ENCODE measurements around the gene SLC37A2. TPM values are rescaled to one million over a fixed set of nuclear protein-coding genes. Genes with fewer than 3 reads are reported as not detected.
"Not testable (repeated sequence)": the region's sequence is repeated elsewhere in the genome, so short reads cannot be mapped to it uniquely, and the experiment has no call there.

The SLC37A2 gene
- polyA plus RNA-seq, 1 experiment, result 0.75 TPM

GRCh38 chr11:125036933-125037332 lies 26.2 kb upstream of the SLC37A2 start:
- CTCF ChIA-PET, result no interaction called here

GRCh38 chr11:125049164-125049792 lies 13.8 kb upstream of the SLC37A2 start:
- ChIA-PET CTCF (interaction anchor here (1.1 kb wide), 1 partner anchor 14 kb away, joined by 4 read pairs; the partner anchor contains the start of gene SLC37A2), POLR2A (no interaction called here)
- no peaks in the 10 kb centered on the region for H3K36me3 ChIP-seq (ENCODE audit: control insufficient read depth, insufficient read depth, low read length)
- no peak for DNase-seq (ENCODE audit: low read depth)
- H3K4me3 ChIP-seq (ENCODE audit: low read depth, low read length), result no peak overlapping the region
- TF ChIP-seq CTCF (IDR thresholded peaks at IDR 0.05; ENCODE audit: insufficient read depth, low read depth, low read length), result no peak
- no peaks in the 10 kb centered on the region for H3K27me3 ChIP-seq (ENCODE audit: control insufficient read depth, insufficient read depth, low read length)

More at GRCh38 chr11:125036933-125037332, 26.2 kb upstream of the SLC37A2 start:
- POLR2A ChIA-PET, result no interaction called here
- TF ChIP-seq CTCF (IDR thresholded peaks at IDR 0.05; ENCODE audit: insufficient read depth, low read depth, low read length), result no peak
- H3K27me3 ChIP-seq (ENCODE audit: control insufficient read depth, insufficient read depth, low read length), result no peaks in the 10 kb centered on the region
- DNase-seq (ENCODE audit: low read depth), result peak; percentile 58
- H3K36me3 ChIP-seq (ENCODE audit: control insufficient read depth, insufficient read depth, low read length), result no peaks in the 10 kb centered on the region
- H3K4me3 ChIP-seq (ENCODE audit: low read depth, low read length), result no peak overlapping the region

DNA sequence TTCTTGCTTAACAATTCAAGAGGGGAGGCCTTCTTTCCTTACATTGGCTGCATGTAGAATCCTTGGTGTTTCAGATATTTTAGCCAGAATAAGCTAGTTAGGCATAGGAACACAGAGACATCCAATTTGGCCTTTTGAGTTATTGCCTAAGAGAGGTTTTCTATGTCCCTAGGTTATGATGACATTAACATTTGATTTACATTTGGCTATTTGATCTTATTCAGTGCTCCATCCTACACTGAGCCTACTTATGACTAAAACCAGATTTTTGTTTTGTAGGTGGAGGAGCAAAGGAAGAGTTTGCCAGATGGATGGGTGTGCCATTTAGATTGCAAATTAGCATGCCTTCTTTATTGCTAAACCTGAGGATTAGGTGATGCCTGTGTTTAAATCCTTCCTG lies 11.1 kb upstream of the SLC37A2 start:
- no peak for DNase-seq (ENCODE audit: low read depth)
- no peaks in the 10 kb centered on the region for H3K36me3 ChIP-seq (ENCODE audit: control insufficient read depth, insufficient read depth, low read length)
- H3K4me3 ChIP-seq (ENCODE audit: low read depth, low read length), result no peak overlapping the region
- POLR2A ChIA-PET, result no interaction called here
- CTCF ChIA-PET, result no interaction called here
- no peak for TF ChIP-seq CTCF (IDR thresholded peaks at IDR 0.05; ENCODE audit: insufficient read depth, low read depth, low read length)
- no peaks in the 10 kb centered on the region for H3K27me3 ChIP-seq (ENCODE audit: control insufficient read depth, insufficient read depth, low read length)

- no peak for TF ChIP-seq CTCF (IDR thresholded peaks at IDR 0.05; ENCODE audit: insufficient read depth, low read depth, low read length)
- DNase-seq (ENCODE audit: low read depth), result no peak
- Histone ChIP-seq H3K4me3 (ENCODE audit: low read depth, low read length) (no peak overlapping the region), H3K27me3 (ENCODE audit: control insufficient read depth, insufficient read depth, low read length) (no peaks in the 10 kb centered on the region), H3K36me3 (ENCODE audit: control insufficient read depth, insufficient read depth, low read length) (no peaks in the 10 kb centered on the region)
- ChIA-PET CTCF (no interaction called here), POLR2A (no interaction called here)
Measured at GRCh38 chr11:125053167-125053566, 9.9 kb upstream of the SLC37A2 start.

GRCh38 chr11:125055107-125055715 lies 7.9 kb upstream of the SLC37A2 start:
- POLR2A ChIA-PET, result no interaction called here
- Histone ChIP-seq H3K27me3 (ENCODE audit: control insufficient read depth, insufficient read depth, low read length) (no peaks in the 10 kb centered on the region), H3K4me3 (ENCODE audit: low read depth, low read length) (no peak overlapping the region), H3K36me3 (ENCODE audit: control insufficient read depth, insufficient read depth, low read length) (no peaks in the 10 kb centered on the region)
- CTCF ChIA-PET, result interaction anchor here (0.6 kb wide), 1 partner anchor 29 kb away, joined by 3 read pairs; no protein-coding TSS in a partner anchor
- no peak for DNase-seq (ENCODE audit: low read depth)
- no peak for TF ChIP-seq CTCF (IDR thresholded peaks at IDR 0.05; ENCODE audit: insufficient read depth, low read depth, low read length)

DNA sequence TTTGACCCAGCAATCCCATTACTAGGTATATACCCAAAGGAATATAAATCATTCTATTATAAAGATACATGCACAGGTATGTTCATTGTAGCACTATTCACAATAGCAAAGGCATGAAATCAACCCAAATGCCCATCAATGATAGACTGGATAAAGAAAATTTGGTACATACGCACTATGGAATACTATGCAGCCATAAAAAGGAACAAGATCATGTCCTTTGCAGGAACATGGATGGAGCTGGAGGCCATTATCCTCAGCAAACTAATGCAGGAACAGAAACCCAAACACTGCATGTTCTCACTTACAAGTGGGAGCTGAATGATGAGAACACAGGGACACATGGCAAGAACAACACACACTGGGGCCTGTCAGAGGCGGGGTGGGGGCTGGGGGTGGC lies 7.0 kb upstream of the SLC37A2 start:
- POLR2A ChIA-PET; H3K36me3 ChIP-seq (ENCODE audit: control insufficient read depth, insufficient read depth, low read length); DNase-seq (ENCODE audit: low read depth); CTCF ChIA-PET; H3K4me3 ChIP-seq (ENCODE audit: low read depth, low read length); H3K27me3 ChIP-seq (ENCODE audit: control insufficient read depth, insufficient read depth, low read length): not testable (repeated sequence)

All from BJ (cell line).